ENCODE measurements around the gene PFDN2.

- TF ChIP-seq CTCF (IDR thresholded peaks at IDR 0.05), result no peak
- TF ChIP-seq POLR2A (IDR thresholded peaks at IDR 0.05), result peak; percentile 14
These were observed 33.9 kb downstream of the PFDN2 start for GRCh38 chr1:161083748-161084596.
